ENCODE results near the gene ANKS1B. TPM values are rescaled to one million over a fixed set of nuclear protein-coding genes. Genes with fewer than 3 reads are reported as not detected.

The ANKS1B gene
- total and polyA plus RNA-seq, 7 donors = 1.0 to 57.3 (median 30.1) TPM; not detected in 1

DNA sequence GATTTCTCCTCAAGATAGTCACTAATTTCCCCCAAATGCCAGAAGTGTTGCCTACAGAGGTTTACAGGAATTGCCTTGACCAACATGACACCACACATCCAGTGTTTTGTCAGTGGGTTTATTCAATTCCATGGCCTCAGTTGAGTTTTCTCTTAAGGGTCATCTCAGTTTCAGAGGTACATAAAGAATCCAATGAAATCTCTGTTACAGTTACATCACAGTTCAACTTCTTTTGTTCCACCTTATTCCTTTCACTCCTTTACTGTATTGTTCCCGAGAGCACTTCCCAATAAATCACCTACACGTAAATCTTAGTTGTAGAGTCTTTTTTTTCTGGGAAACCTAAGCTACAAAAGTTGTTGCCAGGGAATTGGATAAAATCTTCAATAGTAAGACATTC is 410.8 kb downstream of the ANKS1B start:
- Histone ChIP-seq H3K4me1 (no peaks in the 10 kb centered on the region), H3K27me3 (no peaks in the 10 kb centered on the region), H3K27ac (no peak overlapping the region), H3K36me3 (no peaks in the 10 kb centered on the region), H3K4me3 (no peak overlapping the region), H3K9me3 (no peaks in the 10 kb centered on the region)
- DNase-seq = no peak
- intact Hi-C loops (cut with DNase I) = no loop called here
- TF ChIP-seq POLR2A (IDR thresholded peaks at IDR 0.05) (no peak), CTCF (IDR thresholded peaks at IDR 0.05) (no peak), POLR2AphosphoS5 (IDR thresholded peaks at IDR 0.05) (no peak), EP300 (IDR thresholded peaks at IDR 0.05) (no peak)
- 74 to 86% methylated on average over 2 of the region's 2 CpGs for WGBS, 2 donors

DNA sequence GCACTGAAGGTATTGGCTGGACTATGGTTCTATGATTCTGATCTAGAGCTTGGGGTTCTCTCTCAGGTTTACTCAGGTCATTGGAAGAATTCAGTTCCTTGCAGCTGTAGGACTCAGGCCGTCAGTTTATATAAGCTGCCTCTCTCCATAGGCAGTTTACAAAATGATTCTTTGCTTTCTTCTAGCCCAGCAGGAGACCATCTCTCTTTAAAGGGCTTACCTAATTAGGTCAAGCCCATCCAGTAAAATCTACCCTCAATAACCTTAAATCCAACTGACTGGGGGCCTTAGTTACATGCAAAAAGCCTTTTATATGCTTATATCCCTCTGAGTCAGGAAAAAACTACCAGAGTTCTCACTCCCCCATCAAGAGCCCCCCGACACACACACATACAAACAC is 417.7 kb downstream of the ANKS1B start:
- Histone ChIP-seq H3K4me1 (no peaks in the 10 kb centered on the region), H3K36me3 (no peaks in the 10 kb centered on the region), H3K4me3 (no peak overlapping the region), H3K9me3 (no peaks in the 10 kb centered on the region), H3K27ac (no peak overlapping the region), H3K27me3 (no peaks in the 10 kb centered on the region)
- intact Hi-C loops (cut with DNase I) = no loop called here
- 74 to 79% methylated on average over 2 of the region's 2 CpGs for WGBS, 2 donors
- no peak for DNase-seq
- no peak for TF ChIP-seq POLR2AphosphoS5 (IDR thresholded peaks at IDR 0.05)
- no peak for TF ChIP-seq EP300 (IDR thresholded peaks at IDR 0.05)
- TF ChIP-seq CTCF (IDR thresholded peaks at IDR 0.05) = no peak
- no peak for TF ChIP-seq POLR2A (IDR thresholded peaks at IDR 0.05)

DNA sequence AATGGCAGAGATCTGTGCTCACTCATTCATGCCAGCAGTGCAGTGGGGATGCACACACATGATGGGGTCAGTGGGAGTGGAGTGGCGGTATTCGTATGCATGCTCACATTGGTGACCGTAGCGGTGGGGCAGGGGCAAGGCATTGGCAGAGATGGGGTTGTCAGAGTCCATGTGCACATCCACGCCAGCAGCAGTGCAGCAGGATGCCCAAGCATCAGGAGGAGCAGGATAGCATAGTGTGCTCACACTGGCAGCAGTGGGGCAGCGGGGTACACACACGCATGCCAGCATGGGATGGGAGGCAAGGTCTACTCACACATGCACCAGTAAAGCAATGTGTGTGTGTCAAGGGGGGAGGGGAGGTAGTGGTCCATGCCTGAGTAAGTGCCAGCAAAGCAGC is 426.6 kb downstream of the ANKS1B start:
- no peaks in the 10 kb centered on the region for H3K9me3 ChIP-seq
- H3K27ac ChIP-seq = no peak overlapping the region
- H3K27me3 ChIP-seq = no peaks in the 10 kb centered on the region
- H3K36me3 ChIP-seq = no peaks in the 10 kb centered on the region
- H3K4me3 ChIP-seq = no peak overlapping the region
- 96 to 97% methylated on average over 7 of the region's 7 CpGs for WGBS, 2 donors
- intact Hi-C loops (cut with DNase I) = no loop called here
- no peaks in the 10 kb centered on the region for H3K4me1 ChIP-seq
- DNase-seq = no peak
- TF ChIP-seq POLR2AphosphoS5 (IDR thresholded peaks at IDR 0.05) (no peak), POLR2A (IDR thresholded peaks at IDR 0.05) (no peak), CTCF (IDR thresholded peaks at IDR 0.05) (no peak), EP300 (IDR thresholded peaks at IDR 0.05) (no peak)

- 18 to 65% methylated on average over 3 of the region's 3 CpGs for WGBS, 2 donors
- TF ChIP-seq POLR2A (IDR thresholded peaks at IDR 0.05) = no peak
- no peak for TF ChIP-seq POLR2AphosphoS5 (IDR thresholded peaks at IDR 0.05)
- no peak for TF ChIP-seq EP300 (IDR thresholded peaks at IDR 0.05)
- TF ChIP-seq CTCF (IDR thresholded peaks at IDR 0.05) = no peak
- H3K4me3 ChIP-seq = no peak overlapping the region
- intact Hi-C loops (cut with DNase I) = no loop called here
- H3K27me3 ChIP-seq = no peaks in the 10 kb centered on the region
- no peak for DNase-seq
- no peaks in the 10 kb centered on the region for H3K9me3 ChIP-seq
- no peaks in the 10 kb centered on the region for H3K36me3 ChIP-seq
- no peaks in the 10 kb centered on the region for H3K4me1 ChIP-seq
- no peak overlapping the region for H3K27ac ChIP-seq
Observed at GRCh38 chr12:99553461-99553860, 431.3 kb downstream of the ANKS1B start.

DNA sequence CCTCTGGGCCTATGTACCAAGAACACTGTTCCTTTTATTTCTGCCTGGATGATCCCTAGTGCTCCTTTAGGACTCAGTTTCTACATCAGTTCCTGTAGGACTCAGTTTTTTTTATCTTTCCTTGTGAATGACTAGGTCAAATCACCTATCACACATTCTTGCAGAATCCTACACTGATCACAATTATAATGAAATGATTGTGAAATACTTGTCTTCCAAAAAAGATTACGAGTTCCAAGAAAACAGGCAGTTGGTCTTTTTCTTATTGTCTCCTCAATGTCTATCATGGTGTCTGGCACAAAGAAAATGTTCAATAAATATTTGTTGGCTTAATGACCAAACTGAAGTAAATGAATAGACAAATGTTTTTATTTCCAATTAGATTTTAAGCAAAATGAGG is 432.7 kb downstream of the ANKS1B start:
- intact Hi-C loops (cut with DNase I) = no loop called here
- no peaks in the 10 kb centered on the region for H3K4me1 ChIP-seq

More for the DNA sequence above, 432.7 kb downstream of the ANKS1B start:
- TF ChIP-seq CTCF (IDR thresholded peaks at IDR 0.05) (no peak), POLR2A (IDR thresholded peaks at IDR 0.05) (no peak), EP300 (IDR thresholded peaks at IDR 0.05) (no peak), POLR2AphosphoS5 (IDR thresholded peaks at IDR 0.05) (no peak)
- no peak for DNase-seq
- Histone ChIP-seq H3K27ac (no peak overlapping the region), H3K4me3 (no peak overlapping the region), H3K36me3 (no peaks in the 10 kb centered on the region), H3K27me3 (no peaks in the 10 kb centered on the region), H3K9me3 (no peaks in the 10 kb centered on the region)
- 84 to 85% methylated on average over 1 of the region's 1 CpG for WGBS, 2 donors
